Keratinocyte (primary cell): Measurements from ENCODE around the gene S100A13.

Source experiments
- EZH2 ChIP-seq: IDR thresholded peaks from one replicate; pipeline ENCODE4 v1.6.1; 2012; ENCODE audit warnings: inconsistent platforms, mild to moderate bottlenecking, low read length, moderate library complexity
- TF ChIP-seq, protein P1 (sequence below), 3 experiments: IDR thresholded peaks in 1 of 3; conservative IDR thresholded peaks in 1 of 3; optimal IDR thresholded peaks in 1 of 3; 2 replicates in 2 of 3; 3 replicates in 1 of 3; pipeline versions ENCODE3 to v1.5.1; 2011; ENCODE audit warnings: low read length in 3 of 3, mild to moderate bottlenecking in 3 of 3, moderate library complexity in 2 of 3, control low read depth in 1 of 3, inconsistent platforms in 1 of 3; ENCODE audit not compliant: insufficient read depth in 2 of 3; ENCODE audit errors: extremely low read depth in 1 of 3

DNA sequence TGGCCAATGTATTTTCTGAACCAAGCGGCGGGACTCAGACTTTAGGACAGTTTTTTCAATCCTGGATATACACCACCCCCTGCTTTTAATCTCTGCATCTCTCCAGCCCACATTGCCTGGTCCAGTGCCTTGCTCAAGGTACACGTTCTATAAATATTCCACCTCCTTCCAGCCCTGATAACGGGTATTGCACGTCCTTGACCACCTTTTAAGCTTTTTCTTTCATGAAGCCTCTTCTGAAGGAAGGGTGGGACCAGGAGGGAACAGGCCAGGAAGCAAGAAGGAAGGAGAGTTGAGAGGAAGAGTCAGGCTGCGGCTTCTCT lies 17.8 kb downstream of the S100A13 start:
- TF ChIP-seq, protein P1, sequence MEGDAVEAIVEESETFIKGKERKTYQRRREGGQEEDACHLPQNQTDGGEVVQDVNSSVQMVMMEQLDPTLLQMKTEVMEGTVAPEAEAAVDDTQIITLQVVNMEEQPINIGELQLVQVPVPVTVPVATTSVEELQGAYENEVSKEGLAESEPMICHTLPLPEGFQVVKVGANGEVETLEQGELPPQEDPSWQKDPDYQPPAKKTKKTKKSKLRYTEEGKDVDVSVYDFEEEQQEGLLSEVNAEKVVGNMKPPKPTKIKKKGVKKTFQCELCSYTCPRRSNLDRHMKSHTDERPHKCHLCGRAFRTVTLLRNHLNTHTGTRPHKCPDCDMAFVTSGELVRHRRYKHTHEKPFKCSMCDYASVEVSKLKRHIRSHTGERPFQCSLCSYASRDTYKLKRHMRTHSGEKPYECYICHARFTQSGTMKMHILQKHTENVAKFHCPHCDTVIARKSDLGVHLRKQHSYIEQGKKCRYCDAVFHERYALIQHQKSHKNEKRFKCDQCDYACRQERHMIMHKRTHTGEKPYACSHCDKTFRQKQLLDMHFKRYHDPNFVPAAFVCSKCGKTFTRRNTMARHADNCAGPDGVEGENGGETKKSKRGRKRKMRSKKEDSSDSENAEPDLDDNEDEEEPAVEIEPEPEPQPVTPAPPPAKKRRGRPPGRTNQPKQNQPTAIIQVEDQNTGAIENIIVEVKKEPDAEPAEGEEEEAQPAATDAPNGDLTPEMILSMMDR (optimal IDR thresholded peaks at IDR 0.05 in 1 of 3, IDR thresholded peaks at IDR 0.05 in 1 of 3, conservative IDR thresholded peaks at IDR 0.05 in 1 of 3; ENCODE audit: extremely low read depth in 1 of 3, insufficient read depth in 2 of 3, low read length in 3 of 3) = no peak
- no peak for TF ChIP-seq EZH2
